Measurements from ENCODE around the gene NR1I3. TPM values are rescaled to one million over a fixed set of nuclear protein-coding genes. Genes with fewer than 3 reads are reported as not detected.
"Not testable (repeated sequence)": the region's sequence is repeated elsewhere in the genome, so short reads cannot be mapped to it uniquely, and the experiment has no call there.

Gene NR1I3
- total RNA-seq, 1 donor from 2014 or later = not detected

GRCh38 chr1:161227196-161227871, 10.7 kb downstream of the NR1I3 start:
- DNase-seq (ENCODE audit: extremely low spot score, unreplicated experiment) = peak; percentile 92
- Mint-ChIP-seq H3K9me3 (ENCODE audit: unreplicated experiment) (no peaks in the 10 kb centered on the region), H3K36me3 (ENCODE audit: unreplicated experiment) (peaks cover 7% of the 10 kb centered on the region), H3K4me3 (ENCODE audit: unreplicated experiment) (peak overlapping the region; percentile 100), H3K27me3 (ENCODE audit: unreplicated experiment) (peaks cover 2% of the 10 kb centered on the region), H3K27ac (ENCODE audit: unreplicated experiment) (peak overlapping the region; percentile 64), H3K4me1 (ENCODE audit: unreplicated experiment) (peaks cover 22% of the 10 kb centered on the region)
- TF ChIP-seq, protein P1, sequence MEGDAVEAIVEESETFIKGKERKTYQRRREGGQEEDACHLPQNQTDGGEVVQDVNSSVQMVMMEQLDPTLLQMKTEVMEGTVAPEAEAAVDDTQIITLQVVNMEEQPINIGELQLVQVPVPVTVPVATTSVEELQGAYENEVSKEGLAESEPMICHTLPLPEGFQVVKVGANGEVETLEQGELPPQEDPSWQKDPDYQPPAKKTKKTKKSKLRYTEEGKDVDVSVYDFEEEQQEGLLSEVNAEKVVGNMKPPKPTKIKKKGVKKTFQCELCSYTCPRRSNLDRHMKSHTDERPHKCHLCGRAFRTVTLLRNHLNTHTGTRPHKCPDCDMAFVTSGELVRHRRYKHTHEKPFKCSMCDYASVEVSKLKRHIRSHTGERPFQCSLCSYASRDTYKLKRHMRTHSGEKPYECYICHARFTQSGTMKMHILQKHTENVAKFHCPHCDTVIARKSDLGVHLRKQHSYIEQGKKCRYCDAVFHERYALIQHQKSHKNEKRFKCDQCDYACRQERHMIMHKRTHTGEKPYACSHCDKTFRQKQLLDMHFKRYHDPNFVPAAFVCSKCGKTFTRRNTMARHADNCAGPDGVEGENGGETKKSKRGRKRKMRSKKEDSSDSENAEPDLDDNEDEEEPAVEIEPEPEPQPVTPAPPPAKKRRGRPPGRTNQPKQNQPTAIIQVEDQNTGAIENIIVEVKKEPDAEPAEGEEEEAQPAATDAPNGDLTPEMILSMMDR (IDR thresholded peaks at IDR 0.05) = peak; percentile 86

GRCh38 chr1:161226759-161227158, 11.2 kb downstream of the NR1I3 start:
- TF ChIP-seq, protein P1 (IDR thresholded peaks at IDR 0.05) = no peak

DNA sequence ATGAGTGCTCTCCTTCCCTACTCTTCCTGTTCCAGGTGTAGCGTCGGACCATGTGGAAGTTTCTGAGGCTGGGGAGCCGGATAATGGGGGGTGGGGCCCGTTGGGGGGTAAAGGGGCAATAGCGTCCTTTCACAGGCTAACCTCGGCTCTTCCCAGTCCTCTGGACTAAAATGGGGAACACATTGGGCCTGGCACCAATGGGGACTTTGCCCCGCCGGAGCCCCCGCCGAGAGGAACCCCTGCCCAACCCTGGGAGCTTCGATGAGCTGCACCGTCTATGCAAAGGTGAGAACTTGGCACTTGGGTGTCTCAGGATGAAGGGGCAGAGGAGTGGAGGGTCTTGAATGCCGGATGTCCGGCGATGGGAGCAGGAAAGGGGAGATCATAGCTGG, 11.7 kb downstream of the NR1I3 start:
- Mint-ChIP-seq H3K9me3 (ENCODE audit: unreplicated experiment) (no peaks in the 10 kb centered on the region), H3K4me3 (ENCODE audit: unreplicated experiment) (peak overlapping the region; percentile 100), H3K36me3 (ENCODE audit: unreplicated experiment) (peaks cover 7% of the 10 kb centered on the region), H3K27ac (ENCODE audit: unreplicated experiment) (peak overlapping the region; percentile 97), H3K27me3 (ENCODE audit: unreplicated experiment) (peaks cover 5% of the 10 kb centered on the region), H3K4me1 (ENCODE audit: unreplicated experiment) (peaks cover 22% of the 10 kb centered on the region)
- TF ChIP-seq, protein P1 (IDR thresholded peaks at IDR 0.05) = no peak
- DNase-seq (ENCODE audit: extremely low spot score, unreplicated experiment) = no peak

More at GRCh38 chr1:161226759-161227158, 11.2 kb downstream of the NR1I3 start:
- H3K27ac Mint-ChIP-seq (ENCODE audit: unreplicated experiment) = peak overlapping the region; percentile 64
- DNase-seq (ENCODE audit: extremely low spot score, unreplicated experiment) = no peak
- peaks cover 7% of the 10 kb centered on the region for H3K36me3 Mint-ChIP-seq (ENCODE audit: unreplicated experiment)
- H3K4me3 Mint-ChIP-seq (ENCODE audit: unreplicated experiment) = peak overlapping the region; percentile 100
- peaks cover 22% of the 10 kb centered on the region for H3K4me1 Mint-ChIP-seq (ENCODE audit: unreplicated experiment)
- H3K27me3 Mint-ChIP-seq (ENCODE audit: unreplicated experiment) = peaks cover 5% of the 10 kb centered on the region
- H3K9me3 Mint-ChIP-seq (ENCODE audit: unreplicated experiment) = no peaks in the 10 kb centered on the region

DNA sequence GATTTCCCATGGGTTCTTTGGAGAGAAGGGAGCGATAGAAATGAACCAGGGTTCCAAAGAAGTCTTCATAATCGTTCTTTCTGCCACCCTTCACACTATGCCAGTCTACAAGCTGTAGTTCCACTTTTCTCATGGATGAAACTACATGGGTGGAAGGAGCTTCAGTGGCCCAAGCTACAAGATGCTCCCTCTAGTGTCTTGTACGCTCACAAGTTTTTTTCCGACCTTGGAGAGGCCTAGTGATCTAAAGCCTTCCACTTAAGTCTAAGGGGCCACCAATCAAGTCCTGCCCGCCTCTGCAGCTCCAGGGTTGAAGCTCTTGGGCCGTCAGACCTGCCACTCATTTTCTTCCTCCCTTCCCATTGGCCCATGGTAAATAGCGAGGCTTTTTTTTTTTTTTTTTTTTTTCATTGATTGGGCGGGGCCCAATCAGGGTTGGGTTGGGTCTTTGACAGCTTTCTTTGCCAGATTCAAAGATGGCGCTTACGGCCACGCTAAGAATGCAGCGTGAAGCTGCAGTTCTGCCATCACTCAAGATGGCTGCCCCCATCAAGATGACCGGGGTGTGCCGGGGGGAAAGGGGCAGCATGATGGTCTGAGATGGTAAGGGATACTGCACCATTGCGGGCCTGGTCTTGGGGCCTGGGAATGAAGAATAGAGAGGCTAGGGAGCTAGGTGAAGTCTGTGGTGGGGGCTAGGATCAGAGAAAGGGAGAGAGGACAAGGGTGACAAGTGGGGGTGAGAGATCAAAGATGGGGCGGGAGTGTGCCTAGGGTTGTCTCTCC, 12.3 kb downstream of the NR1I3 start, which contains the start of gene TOMM40L:
Gene TOMM40L (plus strand): TSS at position 527 of the 786 bp plus-strand sequence. CDS start 430 bp downstream, outside the sequence.
- DNase-seq (ENCODE audit: extremely low spot score, unreplicated experiment) = peak; percentile 95
- TF ChIP-seq, protein P1 (IDR thresholded peaks at IDR 0.05) = peak; percentile 64
- Mint-ChIP-seq H3K4me3 (ENCODE audit: unreplicated experiment) (peak within 1 kb of the TSS; percentile 100), H3K27me3 (ENCODE audit: unreplicated experiment) (peaks cover 5% of the 10 kb centered on the region), H3K27ac (ENCODE audit: unreplicated experiment) (peak within 1 kb of the TSS; percentile 97), H3K9me3 (ENCODE audit: unreplicated experiment) (no peaks in the 10 kb centered on the region), H3K36me3 (ENCODE audit: unreplicated experiment) (peaks cover 7% of the 10 kb centered on the region), H3K4me1 (ENCODE audit: unreplicated experiment) (peaks cover 22% of the 10 kb centered on the region)

DNA sequence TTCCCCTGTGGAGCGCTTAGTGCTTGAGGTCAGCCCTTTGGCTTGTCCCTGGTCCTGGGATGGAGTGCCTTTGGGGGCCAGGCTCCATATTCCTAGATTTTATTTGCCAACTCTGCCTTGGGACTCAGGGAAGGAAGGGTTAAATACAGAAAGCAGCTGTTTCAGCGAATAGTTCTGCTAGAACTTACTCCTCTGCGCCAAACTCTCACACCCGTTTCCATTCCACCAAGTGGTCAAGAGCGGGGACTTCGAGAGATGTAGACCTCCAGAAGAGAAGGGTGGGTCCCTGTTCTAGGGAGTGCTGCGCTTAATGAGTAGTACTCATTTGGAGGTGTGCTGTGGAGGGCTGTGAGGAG, 12.8 kb downstream of the NR1I3 start:
- Mint-ChIP-seq H3K36me3 (ENCODE audit: unreplicated experiment) (peaks cover 3% of the 10 kb centered on the region), H3K4me1 (ENCODE audit: unreplicated experiment) (peaks cover 22% of the 10 kb centered on the region), H3K9me3 (ENCODE audit: unreplicated experiment) (no peaks in the 10 kb centered on the region), H3K27me3 (ENCODE audit: unreplicated experiment) (peaks cover 5% of the 10 kb centered on the region), H3K4me3 (ENCODE audit: unreplicated experiment) (peak overlapping the region; percentile 35), H3K27ac (ENCODE audit: unreplicated experiment) (peak overlapping the region; percentile 75)
- TF ChIP-seq, protein P1 (IDR thresholded peaks at IDR 0.05) = no peak
- DNase-seq (ENCODE audit: extremely low spot score, unreplicated experiment) = no peak

DNA sequence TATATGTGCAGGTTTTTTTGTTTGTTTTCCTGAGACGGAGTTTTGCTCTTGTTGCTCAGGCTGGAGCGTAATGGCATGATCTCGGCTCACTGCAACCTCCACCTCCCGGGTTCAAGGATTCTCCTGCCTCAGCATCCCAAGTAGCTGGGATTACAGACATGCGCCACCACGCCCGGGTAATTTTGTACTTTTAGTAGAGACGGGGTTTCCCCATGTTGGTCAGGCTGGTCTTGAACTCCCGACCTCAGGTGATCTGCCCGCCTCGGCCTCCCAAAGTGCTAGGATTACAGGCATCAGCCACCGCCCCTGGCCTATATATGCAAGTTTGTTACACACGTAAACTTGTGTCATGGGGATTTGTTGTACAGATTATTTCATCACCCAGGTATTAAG, 13.3 kb downstream of the NR1I3 start:
- not testable (repeated sequence) for H3K36me3 Mint-ChIP-seq (ENCODE audit: unreplicated experiment); H3K27ac Mint-ChIP-seq (ENCODE audit: unreplicated experiment); DNase-seq (ENCODE audit: extremely low spot score, unreplicated experiment); H3K27me3 Mint-ChIP-seq (ENCODE audit: unreplicated experiment); H3K4me3 Mint-ChIP-seq (ENCODE audit: unreplicated experiment); H3K9me3 Mint-ChIP-seq (ENCODE audit: unreplicated experiment)
- H3K4me1 Mint-ChIP-seq (ENCODE audit: unreplicated experiment) = peaks cover 22% of the 10 kb centered on the region
